ENCODE data around the gene KIF19.

DNA sequence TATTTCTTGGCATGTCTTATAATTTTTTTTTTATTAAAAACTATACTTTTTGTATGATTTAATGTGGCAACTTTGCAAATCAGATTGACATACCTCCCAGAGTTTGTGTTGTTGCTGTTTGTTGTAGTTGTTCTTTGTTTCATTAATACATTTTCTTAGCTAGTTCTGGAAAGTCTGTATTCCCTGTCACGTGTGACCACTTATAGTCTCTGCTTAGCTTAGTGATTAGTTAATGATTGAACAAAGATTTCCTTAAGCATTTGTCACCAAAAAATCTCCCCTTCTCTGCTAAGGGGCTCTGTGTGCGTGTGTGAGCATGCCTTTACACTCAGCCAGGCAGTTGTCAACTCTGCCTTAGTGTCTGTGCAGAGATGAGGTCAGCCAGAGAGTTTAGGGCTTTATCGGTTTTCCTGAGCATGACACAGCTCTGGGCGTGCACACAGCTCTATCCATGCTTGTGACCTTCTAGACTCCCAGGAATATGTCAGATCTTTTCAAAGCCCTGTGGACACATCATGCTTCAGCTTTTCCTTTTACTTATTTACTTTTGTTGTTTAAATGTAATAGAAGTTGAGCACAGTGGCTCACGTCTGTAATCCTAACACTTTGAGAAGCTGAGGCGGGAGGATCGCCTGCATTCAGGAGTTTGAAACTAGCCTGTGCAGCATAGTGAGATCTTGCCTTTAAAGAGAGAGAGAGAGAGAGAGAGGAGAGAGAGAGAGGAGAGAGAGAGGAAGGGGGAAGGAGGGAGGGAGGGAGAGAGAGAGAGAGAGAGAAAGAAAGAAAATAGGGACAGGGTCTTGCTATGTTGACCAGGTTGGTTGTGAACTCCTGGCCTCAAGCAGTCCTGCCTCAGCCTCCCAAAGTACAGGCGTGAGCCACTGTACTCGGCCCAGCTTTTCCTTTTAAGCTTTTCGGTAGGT, 30.1 kb upstream of the KIF19 start:
- TF ChIP-seq, protein P1, sequence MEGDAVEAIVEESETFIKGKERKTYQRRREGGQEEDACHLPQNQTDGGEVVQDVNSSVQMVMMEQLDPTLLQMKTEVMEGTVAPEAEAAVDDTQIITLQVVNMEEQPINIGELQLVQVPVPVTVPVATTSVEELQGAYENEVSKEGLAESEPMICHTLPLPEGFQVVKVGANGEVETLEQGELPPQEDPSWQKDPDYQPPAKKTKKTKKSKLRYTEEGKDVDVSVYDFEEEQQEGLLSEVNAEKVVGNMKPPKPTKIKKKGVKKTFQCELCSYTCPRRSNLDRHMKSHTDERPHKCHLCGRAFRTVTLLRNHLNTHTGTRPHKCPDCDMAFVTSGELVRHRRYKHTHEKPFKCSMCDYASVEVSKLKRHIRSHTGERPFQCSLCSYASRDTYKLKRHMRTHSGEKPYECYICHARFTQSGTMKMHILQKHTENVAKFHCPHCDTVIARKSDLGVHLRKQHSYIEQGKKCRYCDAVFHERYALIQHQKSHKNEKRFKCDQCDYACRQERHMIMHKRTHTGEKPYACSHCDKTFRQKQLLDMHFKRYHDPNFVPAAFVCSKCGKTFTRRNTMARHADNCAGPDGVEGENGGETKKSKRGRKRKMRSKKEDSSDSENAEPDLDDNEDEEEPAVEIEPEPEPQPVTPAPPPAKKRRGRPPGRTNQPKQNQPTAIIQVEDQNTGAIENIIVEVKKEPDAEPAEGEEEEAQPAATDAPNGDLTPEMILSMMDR (IDR thresholded peaks at IDR 0.05; ENCODE audit: borderline replicate concordance, extremely low read depth, low read length, poor library complexity, severe bottlenecking): no peak
- TF ChIP-seq EZH2 (IDR thresholded peaks at IDR 0.05; ENCODE audit: borderline replicate concordance, low read depth, low read length, severe bottlenecking): no peak

All from DND-41 (cell line).